Right cardiac atrium (tissue), 5 donors: ENCODE measurements around the gene CFB. TPM values are rescaled to one million over a fixed set of nuclear protein-coding genes. Genes with fewer than 3 reads are reported as not detected.
A peak's percentile ranks its signal among the peaks of the same experiment; 100 is the strongest.
"Not testable (repeated sequence)": the region's sequence is repeated elsewhere in the genome, so short reads cannot be mapped to it uniquely, and the experiment has no call there.

Experiments
- ATAC-seq, 2 donors: fragments of 200-7000 bp; cut with Tn5 transposase; one replicate each; pipeline versions ENCODE4 v1.8.0 to v1.9.1; 2020; ENCODE audit warnings: moderate library complexity in 2 of 2, mild to moderate bottlenecking in 1 of 2
- DNase-seq, 3 donors: peaks; one replicate each; pipeline ENCODE4 v3.0.0-alpha.2; 2020
- H3K27ac ChIP-seq: one replicate; pipeline ENCODE4 v1.5.1; 2013; ENCODE audit warnings: mild to moderate bottlenecking, low read length, control low read depth, moderate library complexity
- H3K27me3 ChIP-seq: one replicate; pipeline ENCODE4 v1.6.1; 2013; ENCODE audit not compliant: control insufficient read depth, insufficient read depth
- H3K4me1 ChIP-seq: one replicate; pipeline ENCODE4 v1.6.1; 2013; ENCODE audit warnings: low read length; ENCODE audit not compliant: control insufficient read depth, insufficient read depth
- H3K4me3 ChIP-seq: one replicate; pipeline ENCODE4 v1.5.1; 2013; ENCODE audit warnings: low read length, control low read depth
- H3K9me3 ChIP-seq: one replicate; pipeline ENCODE4 v1.6.1; 2013; ENCODE audit warnings: low read length; ENCODE audit not compliant: control insufficient read depth
- WGBS: extraction: QIAGEN DNeasy Blood & Tissue Kit; methylation state at CpG from one replicate; pipeline ENCODE4 v1.1.7; 2013; 5-methylcytosine and 5-hydroxymethylcytosine counted together
- intact Hi-C, 4 donors: fragments of 100-400 bp; cut with DNase I; formaldehyde crosslinking; loops; one replicate each; pipeline versions ENCODE4 v1.11.0 to v1.14.0; 2022 to 2023
- polyA plus RNA-seq: library from polyadenylated mRNA; stranded (reverse); fragments of 200-250 nt; gene quantifications from one replicate; pipeline ENCODE4 v1.2.3, GENCODE V29; 2013
- total RNA-seq, 4 donors: library from RNA; stranded (reverse); fragmentation: NEBNext Ultra II Directional; extraction: Animal tissue kit (Norgen Biotek cat#: 25700); gene quantifications; one replicate each; pipeline ENCODE4 v1.2.1, GENCODE V29; 2021
- donor health status: healthy with polysubstance abuse.
- donor health status: DM: no; HTN: yes; CAD: no.
- donor health status: DM: no; HTN: no; CAD: no.
- donor health status: DM: no; HTN: yes; CAD: no; lungs with severe emphysema.
- donor health status: DM: yes; HTN: yes; CAD: no.

Gene CFB
- total and polyA plus RNA-seq, 5 donors = 10.4 to 34.2 (median 19.8) TPM

DNA sequence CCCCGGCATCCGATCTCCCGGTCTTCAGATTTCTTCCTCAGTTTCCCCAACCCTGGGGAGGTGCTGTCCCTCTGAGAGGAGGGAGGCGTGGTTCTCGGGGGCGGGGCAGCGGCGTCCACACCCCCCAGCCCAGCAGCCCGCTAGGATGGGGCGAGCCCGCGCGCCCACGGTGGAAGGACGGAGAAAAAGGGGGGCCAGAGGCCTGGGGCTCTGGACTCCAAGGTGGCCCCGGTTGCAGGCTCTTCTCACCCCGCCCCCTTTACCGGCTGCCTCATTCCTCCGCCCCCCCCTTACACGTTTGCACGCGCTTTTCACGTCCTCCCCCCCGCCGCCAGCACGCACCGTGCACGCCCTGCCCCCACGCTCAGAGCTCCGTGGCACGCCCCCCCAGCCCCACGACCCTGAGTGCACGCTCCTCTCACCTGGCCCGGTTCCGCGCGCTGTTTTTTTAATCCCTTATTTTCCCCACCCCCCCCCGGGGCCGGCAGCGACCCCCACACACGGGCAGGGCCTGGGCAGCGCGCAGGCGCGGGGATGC lies 44.4 kb upstream of the CFB start:
- WGBS = under 1% methylated on average over 45 of the region's 45 CpGs
- Histone ChIP-seq H3K9me3 (no peaks in the 10 kb centered on the region), H3K27me3 (no peaks in the 10 kb centered on the region), H3K27ac (peak overlapping the region; percentile 77), H3K4me3 (peak overlapping the region; percentile 78), H3K4me1 (peaks cover 9% of the 10 kb centered on the region)
- intact Hi-C loops = loop anchor here in 3 of 4 donors (5.0 to 10.0 kb wide), 2 partner anchors 53 to 56 kb away; partner anchors contain the start of genes NELFE (in 3 of the 3) and SKIC2 (in 3 of the 3)
- DNase-seq = peak in 2 of 3 donors; percentile 74 to 89
- ATAC-seq = peak; percentile 43 to 47

DNA sequence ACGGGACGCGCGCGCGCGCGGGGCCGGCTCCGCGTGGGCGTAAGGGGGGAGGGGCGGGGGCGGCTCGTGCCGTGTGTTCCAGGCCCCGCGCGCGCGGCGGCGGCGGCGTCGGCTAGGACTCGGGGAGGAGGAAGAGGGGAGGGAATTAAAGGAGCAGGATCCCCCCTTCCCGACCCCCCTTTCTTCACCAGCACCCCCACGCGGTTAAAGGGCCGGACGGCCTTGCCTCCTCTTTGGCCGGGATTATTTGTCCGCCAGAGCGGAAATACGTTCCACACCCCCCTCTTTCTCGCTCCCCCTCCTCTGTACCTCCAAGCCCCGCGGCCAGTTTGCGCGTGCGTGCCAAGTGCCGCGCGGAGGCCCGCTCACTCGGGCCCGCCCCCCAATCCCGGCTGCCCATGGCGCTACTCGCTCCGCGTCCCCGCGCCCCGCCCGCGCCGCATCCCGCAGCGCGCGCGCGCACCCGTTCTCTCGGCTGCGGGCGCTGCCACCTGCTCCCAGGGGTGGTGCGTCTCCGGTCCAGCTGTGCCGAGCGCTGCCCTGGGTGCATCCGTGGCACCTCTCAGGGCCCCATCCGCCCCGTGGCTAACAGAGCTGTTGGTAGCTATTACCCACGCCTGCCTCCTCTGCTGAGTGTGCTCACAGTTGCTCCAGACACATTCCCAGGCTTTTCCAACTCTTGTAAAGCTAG lies 43.8 kb upstream of the CFB start, which contains the start of gene ZBTB12:
Gene ZBTB12 (minus strand): TSS at position 134 of the 691 bp plus-strand sequence. CDS start 781 bp downstream, outside the sequence.
- peak; percentile 82 to 89 for ATAC-seq
- Histone ChIP-seq H3K27ac (peak within 1 kb of the TSS; percentile 78), H3K4me3 (peak within 1 kb of the TSS; percentile 78), H3K9me3 (no peaks in the 10 kb centered on the region), H3K4me1 (peaks cover 9% of the 10 kb centered on the region), H3K27me3 (no peaks in the 10 kb centered on the region)
- intact Hi-C loops = loop anchor here in 3 of 4 donors (5.0 to 10.0 kb wide), 2 partner anchors 53 to 55 kb away; partner anchors contain the start of genes NELFE (in 3 of the 3) and SKIC2 (in 3 of the 3)
- under 1% methylated on average over 76 of the region's 77 CpGs for WGBS
- peak; percentile 91 to 97 (median 96) for DNase-seq

GRCh38 chr6:31903957-31904356 lies 41.9 kb upstream of the CFB start:
- Histone ChIP-seq H3K27me3 (no peaks in the 10 kb centered on the region), H3K27ac (no peak overlapping the region), H3K9me3 (no peaks in the 10 kb centered on the region), H3K4me3 (no peak overlapping the region), H3K4me1 (peaks cover 6% of the 10 kb centered on the region)
- DNase-seq (no peak), ATAC-seq (no peak)
- 64% methylated on average over 3 of the region's 3 CpGs for WGBS
- intact Hi-C loops = loop anchor here in 3 of 4 donors (5.0 to 10.0 kb wide), 2 partner anchors 51 to 53 kb away; partner anchors contain the start of genes NELFE (in 3 of the 3) and SKIC2 (in 3 of the 3)

- peaks cover 3% of the 10 kb centered on the region for H3K4me1 ChIP-seq
- H3K27me3 ChIP-seq = no peaks in the 10 kb centered on the region
- H3K9me3 ChIP-seq = no peaks in the 10 kb centered on the region
- H3K27ac ChIP-seq = no peak overlapping the region
- DNase-seq = no peak
- intact Hi-C loops = loop anchor here in 2 of 4 donors (10.0 kb wide), 1 partner anchor 50 kb away; the partner anchor contains the start of genes NELFE (in 2 of the 2) and SKIC2 (in 2 of the 2)
- no peak for ATAC-seq
- WGBS = 87% methylated on average over 1 of the region's 1 CpG
- H3K4me3 ChIP-seq = no peak overlapping the region
These were observed 40.9 kb upstream of the CFB start for GRCh38 chr6:31905041-31905440.

GRCh38 chr6:31906122-31906521 lies 39.8 kb upstream of the CFB start:
- no peaks in the 10 kb centered on the region for H3K4me1 ChIP-seq
- DNase-seq (no peak), ATAC-seq (no peak)
- intact Hi-C loops = loop anchor here in 2 of 4 donors (10.0 kb wide), 1 partner anchor 49 kb away; the partner anchor contains the start of genes NELFE (in 2 of the 2) and SKIC2 (in 2 of the 2)
- no peak overlapping the region for H3K4me3 ChIP-seq
- H3K9me3 ChIP-seq = no peaks in the 10 kb centered on the region
- no peak overlapping the region for H3K27ac ChIP-seq
- WGBS = 21% methylated on average over 4 of the region's 4 CpGs
- no peaks in the 10 kb centered on the region for H3K27me3 ChIP-seq

DNA sequence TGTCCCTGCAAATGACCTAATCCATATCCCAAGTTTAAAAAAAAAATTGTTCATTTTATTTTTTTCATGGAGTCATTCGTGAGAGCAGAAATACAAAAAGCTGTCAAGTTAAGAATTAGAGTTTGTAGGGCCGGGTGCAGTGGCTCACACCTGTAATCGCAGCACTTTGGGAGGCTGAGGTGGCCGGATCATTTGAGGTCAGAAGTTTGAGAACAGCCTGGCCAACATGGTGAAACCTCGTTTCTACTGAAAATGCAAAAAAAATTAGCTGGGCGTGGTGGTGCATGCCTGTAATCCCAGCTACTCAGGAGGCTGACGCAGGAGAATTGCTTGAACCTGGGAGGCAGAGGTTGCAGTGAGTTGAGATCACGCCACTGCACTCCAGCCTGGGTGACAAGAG lies 39.2 kb upstream of the CFB start:
- not testable (repeated sequence) for H3K27ac ChIP-seq, H3K4me1 ChIP-seq, DNase-seq, H3K4me3 ChIP-seq, H3K9me3 ChIP-seq, H3K27me3 ChIP-seq, ATAC-seq
- 77% methylated on average over 8 of the region's 8 CpGs for WGBS
- intact Hi-C loops = loop anchor here in 2 of 4 donors (10.0 kb wide), 1 partner anchor 48 kb away; the partner anchor contains the start of genes NELFE (in 2 of the 2) and SKIC2 (in 2 of the 2)

DNA sequence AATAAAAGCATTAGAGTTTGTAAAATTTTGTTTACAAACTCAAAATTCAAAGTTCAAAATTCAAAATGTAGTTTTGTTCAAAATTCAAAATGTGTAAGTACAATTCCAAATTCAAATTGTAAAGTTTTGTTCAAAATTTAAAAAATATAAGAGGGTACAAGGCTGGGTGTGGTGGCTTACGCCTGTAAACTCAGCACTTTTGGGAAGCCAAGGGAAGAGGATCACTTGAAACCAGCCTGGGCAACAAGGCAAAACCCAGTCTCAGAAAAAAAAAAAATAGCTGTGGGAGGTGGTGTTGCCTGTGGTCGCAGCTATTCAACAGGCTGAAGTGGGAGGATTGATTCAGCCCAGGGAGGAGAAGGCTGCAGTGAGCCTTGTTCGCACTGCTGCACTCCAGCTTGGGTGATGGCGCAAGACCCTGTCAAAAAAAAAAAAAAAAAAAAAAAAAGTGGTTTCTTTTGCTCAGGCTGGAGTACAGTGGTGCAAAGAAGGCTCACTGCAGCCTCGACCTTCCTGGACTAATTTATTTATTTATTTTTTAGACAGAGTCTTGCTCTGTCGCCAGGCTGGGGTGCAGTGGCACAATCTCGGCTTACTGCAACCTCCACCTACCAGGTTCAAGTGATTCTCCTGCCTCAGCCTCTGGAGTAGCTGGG lies 38.6 kb upstream of the CFB start:
- DNase-seq (no peak), ATAC-seq (peak in 1 of 2 donors; percentile 42)
- H3K27ac ChIP-seq = no peak overlapping the region
- H3K9me3 ChIP-seq = no peaks in the 10 kb centered on the region
- no peaks in the 10 kb centered on the region for H3K4me1 ChIP-seq
- H3K4me3 ChIP-seq = no peak overlapping the region
- intact Hi-C loops = loop anchor here in 2 of 4 donors (10.0 kb wide), 1 partner anchor 48 kb away; the partner anchor contains the start of genes NELFE (in 2 of the 2) and SKIC2 (in 2 of the 2)
- H3K27me3 ChIP-seq = no peaks in the 10 kb centered on the region
- 46% methylated on average over 7 of the region's 7 CpGs for WGBS

GRCh38 chr6:31908255-31908654 lies 37.6 kb upstream of the CFB start:
- WGBS = 89% methylated on average over 5 of the region's 5 CpGs
- not testable (repeated sequence) for ATAC-seq, H3K4me3 ChIP-seq, H3K9me3 ChIP-seq, H3K4me1 ChIP-seq, H3K27me3 ChIP-seq, H3K27ac ChIP-seq, DNase-seq
- intact Hi-C loops = loop anchor here in 2 of 4 donors (10.0 kb wide), 1 partner anchor 47 kb away; the partner anchor contains the start of genes NELFE (in 2 of the 2) and SKIC2 (in 2 of the 2)

DNA sequence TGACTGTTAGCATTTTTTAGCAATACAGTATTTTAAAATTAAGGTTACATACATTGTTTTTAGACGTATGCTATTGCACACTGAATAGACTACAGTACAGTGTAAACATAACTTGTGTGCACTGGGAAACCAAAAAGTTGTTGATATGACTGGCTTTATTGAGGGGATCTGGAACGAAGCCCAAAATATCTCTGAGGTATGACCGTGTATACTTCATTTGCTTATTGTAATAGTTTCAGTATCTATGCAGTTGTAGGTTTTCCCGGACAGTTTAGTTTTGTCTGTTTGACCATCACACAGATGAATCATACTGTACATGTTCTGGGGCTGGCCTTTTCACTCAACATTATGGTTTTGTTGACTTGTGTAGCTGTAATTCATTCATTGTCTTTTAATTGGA lies 37.1 kb upstream of the CFB start:
- intact Hi-C loops = loop anchor here in 2 of 4 donors (10.0 kb wide), 1 partner anchor 46 kb away; the partner anchor contains the start of genes NELFE (in 2 of the 2) and SKIC2 (in 2 of the 2)
- 61% methylated on average over 4 of the region's 4 CpGs for WGBS
- no peak overlapping the region for H3K27ac ChIP-seq
- DNase-seq (no peak), ATAC-seq (no peak)
- H3K4me3 ChIP-seq = no peak overlapping the region
- H3K4me1 ChIP-seq = no peaks in the 10 kb centered on the region
- no peaks in the 10 kb centered on the region for H3K27me3 ChIP-seq
- H3K9me3 ChIP-seq = no peaks in the 10 kb centered on the region

DNA sequence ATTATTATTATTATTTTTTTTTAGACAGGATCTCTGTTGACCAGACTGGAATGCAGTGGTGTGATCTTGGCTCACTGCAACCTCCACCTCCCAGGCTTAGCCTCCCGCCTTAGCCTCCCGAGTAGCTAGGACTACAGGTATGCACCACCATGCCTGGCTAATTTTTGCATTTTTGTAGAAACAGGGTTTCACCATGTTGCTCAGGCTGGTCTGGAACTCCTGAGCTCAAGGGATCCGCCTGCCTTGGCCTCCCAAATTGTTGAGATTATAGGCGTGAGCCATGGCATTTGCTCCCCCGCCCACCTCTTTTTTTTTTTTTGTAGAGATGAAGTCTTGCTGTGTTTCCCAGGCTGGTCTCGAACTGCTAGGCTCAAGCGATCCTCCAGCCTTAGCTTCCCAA lies 36.6 kb upstream of the CFB start:
- H3K4me3 ChIP-seq, H3K4me1 ChIP-seq, H3K27me3 ChIP-seq, ATAC-seq, H3K27ac ChIP-seq, H3K9me3 ChIP-seq, DNase-seq: not testable (repeated sequence)
- intact Hi-C loops = loop anchor here in 2 of 4 donors (10.0 kb wide), 1 partner anchor 46 kb away; the partner anchor contains the start of genes NELFE (in 2 of the 2) and SKIC2 (in 2 of the 2)
- WGBS = 70% methylated on average over 7 of the region's 7 CpGs
